GM12878 (cell line): Measurements from ENCODE around the gene RPS2.

Experiments used
- CREM ChIP-seq: IDR thresholded peaks from 2 replicates; pipeline ENCODE4 v1.6.1; 2014; ENCODE audit warnings: antibody characterized with exemption, low read depth
- EZH2 ChIP-seq: IDR thresholded peaks from 2 replicates; pipeline ENCODE4 v1.6.1; 2012; ENCODE audit warnings: low read depth, mild to moderate bottlenecking, control low read depth, inconsistent platforms, low read length, borderline replicate concordance; ENCODE audit not compliant: control insufficient read depth
- MXI1 ChIP-seq: fragments of 150-350 bp; IDR thresholded peaks from 2 replicates; pipeline ENCODE4 v1.6.1; 2011; ENCODE audit warnings: low read depth, mild to moderate bottlenecking, inconsistent platforms, low read length, improper control_type of control experiment
- POLR2A ChIP-seq: IDR thresholded peaks from 2 replicates; pipeline ENCODE4 v1.6.1; 2011; ENCODE audit warnings: low read depth, mild to moderate bottlenecking, low read length
- POLR2AphosphoS5 ChIP-seq: IDR thresholded peaks from 2 replicates; pipeline ENCODE4 v1.6.1; 2011; ENCODE audit warnings: mild to moderate bottlenecking, low read length, inconsistent platforms
- PRDM15 ChIP-seq: fragments of 450-650 bp; formaldehyde crosslinking; IDR thresholded peaks from 2 replicates; pipeline ENCODE4 v1.4.0; 2020; ENCODE audit warnings: mild to moderate bottlenecking, moderate library complexity
- ZSCAN29 ChIP-seq: fragments of 450-650 bp; IDR thresholded peaks from 2 replicates; pipeline ENCODE4 v1.6.1; 2017; ENCODE audit warnings: mild to moderate bottlenecking, moderate library complexity

GRCh38 chr16:1924095-1924494 lies 40.5 kb downstream of the RPS2 start:
- no peak for TF ChIP-seq POLR2AphosphoS5
- no peak for TF ChIP-seq MXI1
- TF ChIP-seq ZSCAN29: no peak
- TF ChIP-seq EZH2: no peak
- TF ChIP-seq CREM: no peak
- no peak for TF ChIP-seq POLR2A
- no peak for TF ChIP-seq PRDM15
